NT2/D1 (cell line): ENCODE results near the gene CD48.
"Not testable (repeated sequence)": the region's sequence is repeated elsewhere in the genome, so short reads cannot be mapped to it uniquely, and the experiment has no call there.

ENCODE experiments used
- DNase-seq: peaks from one replicate; pipeline ENCODE4 v3.0.0-alpha.2; 2011; ENCODE audit warnings: low read depth, low spot score
- H3K27me3 ChIP-seq: 2 replicates; pipeline ENCODE4 v1.6.0; 2011; ENCODE audit warnings: mild to moderate bottlenecking; ENCODE audit not compliant: insufficient read length, insufficient read depth
- H3K36me3 ChIP-seq: 2 replicates; pipeline ENCODE4 v1.6.1; 2011; ENCODE audit warnings: mild to moderate bottlenecking, low read length, mixed read lengths; ENCODE audit not compliant: insufficient read depth, insufficient read length
- H3K4me1 ChIP-seq: 2 replicates; pipeline ENCODE4 v1.5.1; 2011; ENCODE audit not compliant: insufficient read depth, insufficient read length
- H3K4me3 ChIP-seq: 2 replicates; pipeline ENCODE4 v1.5.1; 2011; ENCODE audit warnings: low read depth; ENCODE audit not compliant: insufficient read length
- H3K9ac ChIP-seq: 2 replicates; pipeline ENCODE4 v1.6.0; 2011; ENCODE audit warnings: low read depth; ENCODE audit not compliant: insufficient read length
- H3K9me3 ChIP-seq: 2 replicates; pipeline ENCODE4 v1.5.1; 2011; ENCODE audit warnings: mild to moderate bottlenecking, low read length; ENCODE audit not compliant: insufficient read depth
- SUZ12 ChIP-seq: IDR thresholded peaks from 2 replicates; pipeline ENCODE4 v1.6.1; 2011; ENCODE audit not compliant: insufficient read length, insufficient read depth; ENCODE audit errors: extremely low read depth
- YY1 ChIP-seq: IDR thresholded peaks from 2 replicates; pipeline ENCODE4 v1.6.1; 2011; ENCODE audit not compliant: insufficient read length, insufficient read depth
- ZNF274 ChIP-seq: IDR thresholded peaks from 2 replicates; pipeline ENCODE4 v1.6.1; 2011; ENCODE audit warnings: mild to moderate bottlenecking, low read depth, low read length

The CD48 gene

GRCh38 chr1:160656737-160657136 lies 54.9 kb downstream of the CD48 start:
- no peak overlapping the region for H3K9ac ChIP-seq
- H3K4me1 ChIP-seq, result peaks cover 13% of the 10 kb centered on the region
- DNase-seq, result no peak
- no peak overlapping the region for H3K4me3 ChIP-seq
- H3K36me3 ChIP-seq, result no peaks in the 10 kb centered on the region
- TF ChIP-seq SUZ12, result no peak
- TF ChIP-seq ZNF274, result no peak
- no peak for TF ChIP-seq YY1
- H3K9me3 ChIP-seq, result 0 out of 2 replicates have a peak, but pooled peaks cover 7% of the 10 kb centered on the region
- no peaks in the 10 kb centered on the region for H3K27me3 ChIP-seq

- DNase-seq, result no peak
- H3K36me3 ChIP-seq, result no peaks in the 10 kb centered on the region
- H3K4me1 ChIP-seq, result peaks cover 13% of the 10 kb centered on the region
- TF ChIP-seq YY1 (no peak), SUZ12 (no peak)
- no peaks in the 10 kb centered on the region for H3K27me3 ChIP-seq
- no peak overlapping the region for H3K9ac ChIP-seq
- peaks cover 11% of the 10 kb centered on the region; the same call in 1 of the 2 replicates for H3K9me3 ChIP-seq
- no peak overlapping the region for H3K4me3 ChIP-seq
Measured at GRCh38 chr1:160653620-160654016, 58.0 kb downstream of the CD48 start.

GRCh38 chr1:160652924-160653619 lies 58.5 kb downstream of the CD48 start:
- H3K27me3 ChIP-seq, result no peaks in the 10 kb centered on the region
- H3K4me1 ChIP-seq, result peaks cover 13% of the 10 kb centered on the region
- no peaks in the 10 kb centered on the region for H3K36me3 ChIP-seq
- DNase-seq, result no peak
- H3K9ac ChIP-seq, result peak overlapping the region; percentile 51
- no peak overlapping the region for H3K4me3 ChIP-seq
- TF ChIP-seq YY1 (no peak), SUZ12 (no peak), ZNF274 (no peak)
- peaks cover 11% of the 10 kb centered on the region; the same call in 1 of the 2 replicates for H3K9me3 ChIP-seq

- not testable (repeated sequence) for H3K4me3 ChIP-seq, H3K36me3 ChIP-seq, H3K9ac ChIP-seq, H3K27me3 ChIP-seq
- DNase-seq, result peak; percentile 95
- H3K9me3 ChIP-seq, result peaks cover 11% of the 10 kb centered on the region; the same call in 1 of the 2 replicates
- H3K4me1 ChIP-seq, result peaks cover 13% of the 10 kb centered on the region
Measured at GRCh38 chr1:160652065-160652641, 59.5 kb downstream of the CD48 start.

GRCh38 chr1:160651433-160652064 lies 60.1 kb downstream of the CD48 start:
- DNase-seq, result no peak
- TF ChIP-seq SUZ12 (no peak), ZNF274 (no peak), YY1 (no peak)
- Histone ChIP-seq H3K4me3 (no peak overlapping the region), H3K4me1 (peaks cover 13% of the 10 kb centered on the region), H3K9me3 (peaks cover 11% of the 10 kb centered on the region; the same call in 1 of the 2 replicates), H3K36me3 (no peaks in the 10 kb centered on the region), H3K9ac (no peak overlapping the region), H3K27me3 (peaks cover 2% of the 10 kb centered on the region)

GRCh38 chr1:160647329-160647720 lies 64.3 kb downstream of the CD48 start:
- peaks cover 2% of the 10 kb centered on the region for H3K27me3 ChIP-seq
- peaks cover 11% of the 10 kb centered on the region; the same call in 1 of the 2 replicates for H3K9me3 ChIP-seq
- TF ChIP-seq ZNF274, result no peak
- TF ChIP-seq SUZ12, result no peak
- no peak for TF ChIP-seq YY1
- no peak for DNase-seq
- no peak overlapping the region for H3K9ac ChIP-seq
- H3K4me1 ChIP-seq, result no peaks in the 10 kb centered on the region
- no peak overlapping the region for H3K4me3 ChIP-seq
- no peaks in the 10 kb centered on the region for H3K36me3 ChIP-seq

GRCh38 chr1:160646711-160647328 lies 64.8 kb downstream of the CD48 start, which contains the start of gene SLAMF1:
Gene SLAMF1 (minus strand): TSS chr1:160647044. CDS start chr1:160646945, 99 bp downstream.
- H3K9me3 ChIP-seq, result peaks cover 11% of the 10 kb centered on the region; the same call in 1 of the 2 replicates
- H3K27me3 ChIP-seq, result peaks cover 2% of the 10 kb centered on the region
- no peak within 1 kb of the TSS for H3K4me3 ChIP-seq
- no peaks in the 10 kb centered on the region for H3K36me3 ChIP-seq
- no peak within 1 kb of the TSS for H3K9ac ChIP-seq
- DNase-seq, result no peak
- no peaks in the 10 kb centered on the region for H3K4me1 ChIP-seq
- TF ChIP-seq YY1 (no peak), ZNF274 (no peak), SUZ12 (no peak)
